ENCODE data around the gene CSK.

CSK gene

DNA sequence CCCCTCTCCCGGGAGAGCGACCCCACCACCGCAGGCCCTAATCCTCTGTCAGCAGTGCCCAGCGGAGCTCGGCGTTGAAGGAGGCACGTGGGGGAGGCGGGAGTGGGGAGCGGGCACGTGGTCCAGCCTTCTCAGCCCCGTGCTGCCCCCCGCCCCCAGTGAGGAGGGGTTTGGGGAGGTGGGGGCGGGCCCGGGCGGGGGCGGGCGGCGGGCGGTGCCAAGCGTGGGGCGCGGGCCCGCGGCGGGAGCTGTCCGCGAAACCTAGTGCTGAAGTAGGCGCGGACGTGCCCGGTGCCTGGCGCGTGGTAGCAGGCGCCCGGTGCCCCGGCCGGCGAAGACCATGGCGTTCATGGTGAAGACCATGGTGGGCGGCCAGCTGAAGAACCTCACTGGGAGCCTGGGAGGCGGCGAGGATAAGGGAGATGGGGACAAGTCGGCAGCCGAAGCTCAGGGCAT, 44.5 kb downstream of the CSK start, which contains the start of gene CPLX3:
Gene CPLX3 (plus strand): TSS at position 264 of the 456 bp plus-strand sequence. CDS start 77 bp downstream, at position 341.
- DNase-seq (ENCODE audit: low spot score), result no peak

- no peak for DNase-seq (ENCODE audit: low spot score)
Measured at GRCh38 chr15:74826921-74827320, 45.0 kb downstream of the CSK start.

DNA sequence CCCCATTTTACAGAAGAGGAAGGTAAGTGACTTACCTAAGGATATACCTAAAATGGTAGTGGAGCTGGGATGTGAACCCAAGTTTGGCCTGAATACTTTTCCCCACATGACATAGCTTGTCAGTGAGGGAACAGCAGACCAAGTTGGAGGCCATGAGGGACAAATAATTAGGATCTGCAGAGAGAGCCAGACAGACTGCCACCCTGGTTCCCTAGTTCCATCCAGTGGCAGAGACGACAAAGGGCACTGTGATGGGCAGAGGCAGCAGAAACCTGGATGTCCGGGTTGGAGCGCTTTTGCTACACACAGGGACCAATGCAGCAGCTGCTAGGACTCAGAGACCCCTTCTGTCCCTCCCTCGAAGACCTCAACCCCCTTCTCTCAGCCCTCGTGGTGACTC, 45.7 kb downstream of the CSK start:
- no peak for DNase-seq (ENCODE audit: low spot score)

DNA sequence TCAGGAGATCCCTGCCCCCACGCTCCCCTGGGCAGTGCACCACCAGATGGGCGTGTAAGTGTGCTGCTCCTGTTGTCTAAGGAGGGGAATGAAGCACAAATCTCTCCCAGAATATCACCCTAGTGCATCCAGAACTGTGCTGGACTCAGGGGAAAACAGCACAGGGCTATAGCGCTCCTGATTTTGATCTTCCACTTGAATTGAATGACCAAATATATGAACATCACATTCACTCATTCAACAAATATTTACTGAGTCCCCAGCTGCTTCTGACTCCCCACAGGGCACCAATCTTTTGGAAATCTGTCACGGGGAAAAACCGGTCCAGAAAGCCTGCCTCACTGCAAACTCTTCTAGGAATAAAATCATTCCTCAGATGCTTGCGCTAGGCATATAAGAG, 47.0 kb downstream of the CSK start:
- DNase-seq (ENCODE audit: low spot score), result no peak

- DNase-seq (ENCODE audit: low spot score), result peak; percentile 66
Measured at GRCh38 chr15:74829486-74829885, 47.6 kb downstream of the CSK start.

GRCh38 chr15:74829991-74830390, 48.1 kb downstream of the CSK start:
- no peak for DNase-seq (ENCODE audit: low spot score)

DNA sequence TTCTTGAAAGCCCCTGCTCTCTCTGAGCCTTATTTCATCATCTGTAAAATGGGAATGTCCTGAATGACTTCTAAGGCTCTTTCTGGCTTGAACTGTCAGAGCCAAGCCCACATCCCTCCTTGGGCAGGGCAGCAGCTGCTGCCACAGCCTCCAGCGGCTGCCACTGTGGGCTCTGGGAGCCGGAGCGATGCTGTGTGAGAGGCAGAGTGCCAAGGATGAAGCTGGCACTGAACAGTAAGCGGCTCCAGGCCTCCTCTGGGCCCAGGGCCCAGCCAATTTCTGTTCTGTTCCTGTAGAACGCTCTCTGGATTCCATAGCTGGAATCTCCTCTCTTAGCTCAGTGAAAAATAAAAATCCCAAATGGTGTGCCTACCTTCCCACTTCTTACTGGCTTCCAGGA, 49.0 kb downstream of the CSK start:
- DNase-seq (ENCODE audit: low spot score), result no peak

- DNase-seq (ENCODE audit: low spot score), result no peak
Measured at GRCh38 chr15:74831813-74832495, 50.1 kb downstream of the CSK start.

DNA sequence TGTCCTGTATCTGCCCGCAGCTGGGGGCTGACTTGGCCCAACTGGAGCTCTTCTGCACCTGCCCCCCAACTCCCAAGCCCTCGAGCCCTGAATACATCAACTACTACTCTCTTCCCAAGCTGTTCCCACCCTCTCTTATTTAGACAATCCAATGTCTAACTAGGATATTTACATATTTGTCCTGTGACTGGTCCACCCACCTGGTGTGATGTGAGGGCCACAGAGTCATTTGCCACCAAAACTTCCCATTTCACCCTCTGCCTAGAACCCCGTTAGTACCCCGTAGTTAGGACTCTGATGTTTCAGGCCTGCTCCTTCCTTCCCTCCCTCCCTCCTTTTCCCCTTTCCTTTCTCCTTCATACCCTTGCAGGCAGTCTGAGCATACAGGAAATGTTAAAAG, 50.9 kb downstream of the CSK start:
- DNase-seq (ENCODE audit: low spot score), result no peak

GRCh38 chr15:74833376-74834107, 51.7 kb downstream of the CSK start:
- DNase-seq (ENCODE audit: low spot score), result no peak

DNA sequence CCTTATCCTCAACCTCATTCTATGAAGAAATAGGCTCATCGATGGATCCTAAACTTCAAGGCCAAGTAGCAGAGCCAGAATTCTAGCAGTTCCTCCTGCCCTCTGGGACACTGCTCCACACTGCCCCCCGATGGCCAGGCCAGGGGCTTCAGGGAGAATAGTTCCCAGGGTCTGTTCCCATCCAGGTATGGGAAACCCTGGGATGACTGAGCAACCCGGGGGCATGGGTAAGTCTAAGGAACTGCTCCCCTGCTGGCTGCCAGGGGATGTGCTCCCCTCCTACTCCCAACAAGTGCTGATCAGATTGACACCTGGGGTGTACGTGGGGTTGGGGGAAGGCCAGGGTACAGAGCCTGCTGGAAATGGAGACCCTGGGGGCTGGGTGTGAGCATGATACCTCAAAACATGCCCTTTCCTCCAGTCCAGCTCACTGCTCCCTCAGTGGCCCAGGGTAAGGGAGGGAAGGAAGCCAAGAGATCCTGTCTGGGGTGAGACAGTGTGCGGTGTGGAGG, 53.5 kb downstream of the CSK start:
- peak; percentile 72 for DNase-seq (ENCODE audit: low spot score)

- no peak for DNase-seq (ENCODE audit: low spot score)
Measured at GRCh38 chr15:74836846-74837245, 55.0 kb downstream of the CSK start.

GRCh38 chr15:74837482-74838136, 55.7 kb downstream of the CSK start:
- DNase-seq (ENCODE audit: low spot score), result no peak

- DNase-seq (ENCODE audit: low spot score), result no peak
Measured at GRCh38 chr15:74838137-74838516, 56.2 kb downstream of the CSK start.

- DNase-seq (ENCODE audit: low spot score), result no peak
Measured at GRCh38 chr15:74838746-74839525, 57.1 kb downstream of the CSK start.

DNA sequence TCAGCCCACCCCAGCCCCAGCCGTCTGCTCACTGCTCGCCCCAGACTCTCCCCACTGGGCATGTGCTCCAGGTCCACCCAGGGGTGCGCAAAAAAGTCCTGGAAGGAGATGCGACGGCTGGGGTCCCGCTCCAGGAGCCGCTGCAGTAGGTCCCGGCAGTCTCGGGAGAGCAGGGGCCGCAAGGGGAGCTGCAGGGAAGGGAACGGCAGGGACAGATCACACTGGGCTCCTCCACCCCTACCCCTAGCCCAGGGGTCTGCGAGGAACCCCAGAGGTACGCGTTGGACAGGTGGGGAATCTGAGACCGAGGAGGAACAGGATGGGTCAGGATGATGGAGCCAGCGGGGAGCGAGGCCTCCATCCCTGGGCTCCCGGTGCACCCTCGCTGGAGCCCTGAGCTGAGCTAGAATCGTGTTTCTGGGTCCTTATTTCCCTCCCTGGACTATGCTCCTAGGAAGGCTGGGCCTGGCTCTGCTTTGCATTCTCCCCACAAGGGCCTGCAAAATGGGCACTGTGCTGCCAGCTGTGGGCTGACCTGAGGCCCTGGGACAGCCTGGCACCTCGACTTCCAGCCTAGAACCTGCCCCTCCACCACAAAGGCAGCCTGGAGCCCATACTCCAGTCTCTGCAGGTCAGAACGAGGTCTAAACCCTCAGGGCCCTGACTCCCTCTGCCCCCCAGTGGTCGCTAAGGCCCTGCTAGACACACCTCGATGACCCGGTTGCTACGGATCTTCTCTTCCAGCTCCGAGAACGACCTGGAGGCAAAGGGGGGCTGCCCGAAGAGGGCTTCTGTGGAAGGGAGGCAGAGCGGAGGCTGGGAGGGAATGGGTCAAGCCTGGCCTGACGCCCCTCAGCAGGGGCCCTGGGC, 57.9 kb downstream of the CSK start:
- no peak for DNase-seq (ENCODE audit: low spot score)

GRCh38 chr15:74840851-74841775, 59.2 kb downstream of the CSK start:
- no peak for DNase-seq (ENCODE audit: low spot score)

- DNase-seq (ENCODE audit: low spot score), result no peak
Measured at GRCh38 chr15:74841891-74842373, 60.1 kb downstream of the CSK start.

GRCh38 chr15:74842581-74843444, 60.9 kb downstream of the CSK start, which contains the start of gene ULK3:
Gene ULK3, minus strand, starts transcription at chr15:74843156. Its CDS starts 51 bp downstream, at chr15:74843105.
- DNase-seq (ENCODE audit: low spot score), result peak; percentile 91
